GM20431 (cell line): ENCODE data around the gene SIAH2.
"Not testable (repeated sequence)": the region's sequence is repeated elsewhere in the genome, so short reads cannot be mapped to it uniquely, and the experiment has no call there.

ENCODE experiments used
- in situ Hi-C: fragments of 300-500 bp; cut with MseI, MboI; formaldehyde crosslinking; loops from one replicate; pipeline ENCODE4 v1.15.0; 2020; ENCODE audit warnings: low sequenced_read_pairs; ENCODE audit not compliant: unreplicated experiment

SIAH2 gene

GRCh38 chr3:150763122-150763840, at the start of gene SIAH2:
TSS of gene SIAH2 (minus strand) at chr3:150763169. CDS start at chr3:150762849, 320 bp downstream.
- in situ Hi-C loops: no loop called here

GRCh38 chr3:150811984-150812383, 49.0 kb upstream of the SIAH2 start:
- in situ Hi-C loops: no loop called here

GRCh38 chr3:150810641-150811040, 47.7 kb upstream of the SIAH2 start:
- in situ Hi-C loops: no loop called here

GRCh38 chr3:150806185-150806835, 43.3 kb upstream of the SIAH2 start:
- in situ Hi-C loops: no loop called here

GRCh38 chr3:150805354-150805753, 42.4 kb upstream of the SIAH2 start:
- in situ Hi-C loops: no loop called here

GRCh38 chr3:150803440-150803985, 40.5 kb upstream of the SIAH2 start:
- in situ Hi-C loops: no loop called here

- in situ Hi-C loops: no loop called here
Observed at GRCh38 chr3:150800722-150801121, 37.8 kb upstream of the SIAH2 start.

GRCh38 chr3:150798122-150798618, 35.2 kb upstream of the SIAH2 start:
- in situ Hi-C loops: no loop called here

- in situ Hi-C loops: no loop called here
Observed at GRCh38 chr3:150797155-150797554, 34.2 kb upstream of the SIAH2 start.

GRCh38 chr3:150796527-150796926, 33.6 kb upstream of the SIAH2 start:
- in situ Hi-C loops: not testable (repeated sequence)

- in situ Hi-C loops: no loop called here
Observed at GRCh38 chr3:150793641-150794040, 30.7 kb upstream of the SIAH2 start.

GRCh38 chr3:150790629-150791028, 27.7 kb upstream of the SIAH2 start:
- in situ Hi-C loops: no loop called here

GRCh38 chr3:150789451-150789850, 26.5 kb upstream of the SIAH2 start:
- in situ Hi-C loops: no loop called here

- in situ Hi-C loops: no loop called here
Observed at GRCh38 chr3:150787741-150788370, 24.9 kb upstream of the SIAH2 start.

- in situ Hi-C loops: no loop called here
Observed at GRCh38 chr3:150786791-150787190, 23.8 kb upstream of the SIAH2 start.

GRCh38 chr3:150784747-150785125, 21.8 kb upstream of the SIAH2 start:
- in situ Hi-C loops: no loop called here

GRCh38 chr3:150783920-150784746, 21.2 kb upstream of the SIAH2 start:
- in situ Hi-C loops: no loop called here

GRCh38 chr3:150783316-150783715, 20.3 kb upstream of the SIAH2 start:
- in situ Hi-C loops: no loop called here

GRCh38 chr3:150779402-150779858, 16.5 kb upstream of the SIAH2 start:
- in situ Hi-C loops: no loop called here
